HG03097 (cell line): ENCODE data around the gene TLE1.
"Not testable (repeated sequence)": the region's sequence is repeated elsewhere in the genome, so short reads cannot be mapped to it uniquely, and the experiment has no call there.

Source experiments
- ATAC-seq: cut with Tn5 transposase; IDR thresholded peaks from one replicate; pipeline ENCODE4 v1.9.1; 2021; ENCODE audit not compliant: unreplicated experiment, low FRiP score

The TLE1 gene

DNA sequence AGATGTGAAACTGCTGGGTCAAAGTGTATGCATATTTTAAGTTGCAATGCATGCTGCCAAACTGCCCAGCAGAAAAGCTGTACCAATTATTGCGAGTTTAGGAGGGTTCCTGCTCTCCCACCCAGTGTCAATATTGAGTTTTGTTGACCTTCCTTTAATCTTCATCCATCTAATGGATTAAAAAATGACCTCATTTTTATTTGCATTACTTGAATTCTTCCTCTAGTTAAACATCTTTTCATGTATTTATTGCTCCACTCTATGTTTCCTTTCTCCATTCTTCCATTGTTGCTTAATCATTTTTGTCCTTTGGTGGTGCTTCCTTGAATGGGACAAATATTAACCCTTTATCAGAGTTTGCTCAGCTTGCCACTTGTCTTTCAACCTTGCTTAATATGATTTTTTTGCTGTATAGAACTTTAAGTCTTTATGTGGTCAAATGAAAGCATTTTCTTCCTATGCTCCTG is 32.4 kb downstream of the TLE1 start:
- ATAC-seq, result no peak

GRCh38 chr9:81656004-81656403 is 33.3 kb downstream of the TLE1 start:
- ATAC-seq, result no peak

DNA sequence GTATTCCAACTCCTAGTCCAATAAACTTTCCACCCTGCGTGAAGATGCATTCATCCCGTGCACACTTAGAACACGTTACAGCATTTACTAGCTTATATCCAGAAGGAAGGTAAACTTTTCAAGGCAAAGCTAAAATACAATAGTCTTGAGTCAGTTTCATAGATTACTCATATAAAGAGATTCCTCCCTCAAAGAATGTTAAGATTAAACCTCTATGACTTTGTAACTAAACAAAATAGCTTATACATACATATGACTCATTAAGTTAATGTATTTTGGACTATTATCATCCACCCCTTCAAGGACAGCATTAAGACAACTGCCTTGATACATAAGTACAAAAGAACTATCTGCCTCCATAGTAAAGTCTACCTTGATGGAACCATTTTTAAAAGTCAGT is 36.1 kb downstream of the TLE1 start:
- no peak for ATAC-seq

GRCh38 chr9:81652058-81652687 is 37.2 kb downstream of the TLE1 start:
- ATAC-seq, result no peak

DNA sequence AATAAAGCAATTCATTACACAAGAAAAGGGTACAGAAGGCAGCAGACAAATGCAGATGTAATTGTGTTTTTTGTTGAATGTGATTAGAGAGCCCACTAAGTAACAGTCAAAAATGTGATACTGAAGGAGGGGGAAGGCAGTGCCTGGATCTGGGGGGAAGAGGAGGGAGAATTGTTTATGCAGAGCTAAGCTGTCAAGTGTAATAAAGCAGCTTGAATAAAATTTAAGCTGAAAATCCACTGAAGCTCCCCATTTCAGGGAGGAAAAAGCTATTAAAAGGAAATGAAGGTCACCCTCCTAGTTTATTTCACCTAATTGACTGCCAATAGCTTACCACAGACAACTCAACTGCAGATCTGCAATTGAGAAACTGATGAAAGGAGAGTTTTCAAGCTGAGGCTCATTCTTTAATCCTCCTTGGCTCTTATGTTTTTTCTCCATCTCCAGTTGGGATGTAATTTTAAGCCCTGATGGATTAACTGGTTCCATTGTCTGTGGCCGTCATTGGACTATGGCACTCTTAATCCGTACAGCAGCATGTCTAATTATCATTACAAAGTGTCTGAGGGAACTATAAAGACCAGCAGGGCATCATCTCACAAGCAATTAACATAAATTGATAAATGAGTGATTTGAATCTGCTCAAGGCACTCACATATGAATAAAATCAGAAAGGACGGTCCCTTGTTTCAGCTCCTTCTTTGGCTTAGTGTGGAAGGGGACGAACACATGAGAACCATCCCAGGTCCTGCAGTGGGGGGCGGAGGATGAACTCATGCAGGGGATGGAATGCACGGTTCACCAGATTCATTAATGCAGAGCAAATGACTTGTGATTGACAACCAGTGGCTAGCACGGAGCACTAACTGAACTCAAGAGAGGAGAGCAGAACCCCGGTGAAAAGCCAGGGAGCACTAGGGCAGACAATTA is 38.5 kb downstream of the TLE1 start:
- no peak for ATAC-seq

GRCh38 chr9:81649475-81650240 is 39.7 kb downstream of the TLE1 start:
- no peak for ATAC-seq

DNA sequence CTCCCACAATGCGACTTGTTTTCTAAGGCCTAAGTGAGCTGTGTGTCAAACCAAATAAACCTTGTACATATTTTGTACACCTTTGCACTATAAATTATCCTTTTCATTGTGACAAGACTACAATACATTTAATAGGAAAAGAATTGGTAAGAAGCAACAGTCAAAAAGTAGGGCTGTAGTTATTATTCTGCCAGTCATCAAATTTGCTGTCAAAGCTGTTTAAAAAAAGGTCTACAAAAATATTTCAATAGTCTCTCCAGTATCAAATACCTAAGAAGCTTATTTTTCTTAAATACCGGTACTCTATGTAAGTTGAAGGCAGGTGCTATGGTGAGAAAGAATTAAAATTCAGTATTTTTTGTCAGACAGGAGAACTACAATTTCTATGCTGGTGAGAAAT is 40.5 kb downstream of the TLE1 start:
- no peak for ATAC-seq

- ATAC-seq, result no peak
Measured at GRCh38 chr9:81646337-81646736, 43.0 kb downstream of the TLE1 start.

DNA sequence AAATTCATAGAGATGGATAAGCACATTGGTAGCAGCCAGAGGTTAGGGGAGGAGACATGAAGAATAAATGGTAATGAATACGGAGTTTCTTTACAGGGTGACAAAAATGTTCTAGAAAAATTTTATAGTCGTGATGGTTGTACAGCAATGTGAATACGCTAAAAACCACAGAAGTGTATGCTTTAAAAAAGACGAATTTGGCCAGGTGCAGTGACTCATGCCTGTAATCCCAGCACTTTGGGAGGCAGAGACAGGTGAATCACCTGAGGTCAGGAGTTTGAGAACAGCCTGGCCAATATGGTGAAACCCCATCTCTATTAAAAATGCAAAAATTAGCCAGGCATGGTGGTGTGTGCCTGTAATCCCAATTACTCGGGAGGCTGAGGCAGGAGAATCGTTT is 44.8 kb downstream of the TLE1 start:
- not testable (repeated sequence) for ATAC-seq

DNA sequence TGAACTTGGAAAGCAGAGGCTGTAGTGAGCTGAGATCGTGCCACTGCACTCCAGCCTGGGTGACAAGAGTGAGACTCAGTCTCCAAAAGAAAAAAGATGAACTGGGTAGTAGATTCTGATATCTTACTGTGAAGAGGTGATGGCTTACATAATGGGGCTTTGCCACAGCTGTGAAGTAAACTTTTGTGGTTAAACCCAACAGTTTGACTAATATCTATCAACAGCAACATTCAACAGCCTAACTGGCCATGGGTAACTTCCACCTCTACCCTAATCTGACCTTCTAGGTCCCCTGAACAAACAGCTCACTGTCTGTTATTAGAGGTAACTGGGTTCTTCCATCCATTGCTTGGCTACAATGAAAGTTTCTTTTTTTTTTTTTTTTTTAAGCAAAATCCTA is 52.1 kb downstream of the TLE1 start:
- ATAC-seq, result no peak

DNA sequence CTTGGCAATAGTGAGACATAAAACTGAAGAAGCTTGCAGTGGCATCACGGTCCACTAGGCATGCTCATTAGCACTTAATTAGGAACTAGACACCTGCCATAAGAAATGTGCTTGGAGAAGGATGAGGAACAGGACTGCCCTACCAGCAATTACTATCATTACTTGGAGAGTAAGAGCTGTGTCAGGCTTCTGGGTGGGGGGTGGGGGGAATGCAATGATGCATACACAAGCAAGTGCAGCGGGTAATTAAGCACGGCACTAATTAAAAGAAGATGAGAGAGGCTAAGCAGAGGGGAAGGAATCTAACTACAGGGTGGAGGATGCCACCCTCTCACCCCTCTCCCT is 53.1 kb downstream of the TLE1 start:
- ATAC-seq, result no peak

- no peak for ATAC-seq
Measured at GRCh38 chr9:81635521-81636254, 53.7 kb downstream of the TLE1 start.

- ATAC-seq, result no peak
Measured at GRCh38 chr9:81634915-81635516, 54.3 kb downstream of the TLE1 start.

- no peak for ATAC-seq
Measured at GRCh38 chr9:81633952-81634854, 55.1 kb downstream of the TLE1 start.

- ATAC-seq, result no peak
Measured at GRCh38 chr9:81632599-81632998, 56.7 kb downstream of the TLE1 start.

GRCh38 chr9:81631218-81631745 is 58.1 kb downstream of the TLE1 start:
- no peak for ATAC-seq

DNA sequence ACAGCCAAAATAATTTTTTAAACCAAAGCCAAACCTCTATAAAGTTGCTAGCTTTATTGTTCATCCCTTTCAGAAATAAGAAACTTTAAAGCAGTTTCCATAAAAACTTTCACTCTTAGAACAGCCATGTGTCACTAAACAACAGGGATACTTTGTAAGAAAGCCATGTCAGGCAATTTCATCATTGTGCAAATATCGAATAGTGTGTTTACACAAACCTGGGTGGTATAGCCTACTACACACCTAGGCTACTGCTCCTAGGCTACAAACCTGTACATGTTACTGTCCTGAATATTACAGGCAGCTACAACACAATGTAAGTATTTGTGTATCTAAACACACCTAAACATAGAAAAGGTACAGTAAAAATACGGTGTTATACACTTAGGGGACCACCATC is 59.9 kb downstream of the TLE1 start:
- no peak for ATAC-seq

DNA sequence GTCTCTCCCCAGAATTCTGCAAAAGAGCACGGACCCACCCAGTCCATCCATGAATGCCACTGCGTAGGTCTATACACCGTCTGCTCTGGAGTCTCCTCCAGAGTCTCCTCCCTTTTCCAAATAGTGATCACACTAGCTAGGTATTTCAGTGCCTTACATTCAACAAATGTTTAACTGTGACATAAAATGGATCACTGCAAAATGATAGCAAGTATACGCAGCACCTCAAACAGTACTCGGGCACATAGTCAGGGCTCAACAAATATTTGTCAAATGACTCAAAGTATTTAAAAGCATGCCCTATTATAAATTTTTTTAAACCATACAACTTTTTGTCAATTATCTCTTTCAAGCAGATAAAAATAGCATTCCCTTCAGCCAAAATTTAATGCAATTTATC is 60.5 kb downstream of the TLE1 start:
- ATAC-seq, result no peak

GRCh38 chr9:81627481-81627880 is 61.9 kb downstream of the TLE1 start:
- no peak for ATAC-seq
